ENCODE data around the gene KIF7. TPM values are rescaled to one million over a fixed set of nuclear protein-coding genes. Genes with fewer than 3 reads are reported as not detected.

The KIF7 gene
- total RNA-seq, 1 donor from 2014 or later: 4.3 TPM

DNA sequence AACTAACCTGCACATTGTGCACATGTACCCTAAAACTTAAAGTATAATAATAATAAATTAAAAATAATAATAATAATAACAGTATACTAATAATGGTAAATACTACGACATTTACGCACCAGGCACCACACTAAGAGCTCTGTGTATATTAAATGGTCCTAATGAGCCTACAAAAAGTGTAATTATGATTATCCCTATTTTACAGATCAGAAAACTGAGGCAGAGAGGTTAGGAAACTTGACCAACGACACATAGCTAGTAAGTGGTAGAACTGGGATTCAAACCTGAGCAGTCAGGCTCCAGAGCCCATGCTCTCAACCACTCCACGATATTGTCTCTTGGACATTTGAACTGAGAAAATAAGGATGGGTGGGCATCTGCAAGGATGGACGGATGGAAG lies 15.0 kb downstream of the KIF7 start:
- H3K36me3 ChIP-seq: no peaks in the 10 kb centered on the region
- H3F3A ChIP-seq (ENCODE audit: low read depth): no peaks in the 10 kb centered on the region
- no peak overlapping the region for H3K4me3 ChIP-seq
- no peak overlapping the region for H3K4me3 Mint-ChIP-seq
- H2AFZ ChIP-seq (replicated peaks): no peak overlapping the region
- H3K27me3 Mint-ChIP-seq (ENCODE audit: insufficient read depth, low read depth): peaks cover 2% of the 10 kb centered on the region
- H3K4me1 ChIP-seq: no peaks in the 10 kb centered on the region
- no peaks in the 10 kb centered on the region for H3K27me3 ChIP-seq
- H3K79me2 ChIP-seq (ENCODE audit: low read depth): no peaks in the 10 kb centered on the region
- peaks cover 22% of the 10 kb centered on the region for H3K36me3 Mint-ChIP-seq
- H3K27ac Mint-ChIP-seq: no peak overlapping the region
- no peak for DNase-seq (ENCODE audit: low spot score)
- TF ChIP-seq EZH2 (IDR thresholded peaks at IDR 0.05) (no peak), EZH2phosphoT487 (IDR thresholded peaks at IDR 0.05) (no peak)
- TF ChIP-seq, protein P1, sequence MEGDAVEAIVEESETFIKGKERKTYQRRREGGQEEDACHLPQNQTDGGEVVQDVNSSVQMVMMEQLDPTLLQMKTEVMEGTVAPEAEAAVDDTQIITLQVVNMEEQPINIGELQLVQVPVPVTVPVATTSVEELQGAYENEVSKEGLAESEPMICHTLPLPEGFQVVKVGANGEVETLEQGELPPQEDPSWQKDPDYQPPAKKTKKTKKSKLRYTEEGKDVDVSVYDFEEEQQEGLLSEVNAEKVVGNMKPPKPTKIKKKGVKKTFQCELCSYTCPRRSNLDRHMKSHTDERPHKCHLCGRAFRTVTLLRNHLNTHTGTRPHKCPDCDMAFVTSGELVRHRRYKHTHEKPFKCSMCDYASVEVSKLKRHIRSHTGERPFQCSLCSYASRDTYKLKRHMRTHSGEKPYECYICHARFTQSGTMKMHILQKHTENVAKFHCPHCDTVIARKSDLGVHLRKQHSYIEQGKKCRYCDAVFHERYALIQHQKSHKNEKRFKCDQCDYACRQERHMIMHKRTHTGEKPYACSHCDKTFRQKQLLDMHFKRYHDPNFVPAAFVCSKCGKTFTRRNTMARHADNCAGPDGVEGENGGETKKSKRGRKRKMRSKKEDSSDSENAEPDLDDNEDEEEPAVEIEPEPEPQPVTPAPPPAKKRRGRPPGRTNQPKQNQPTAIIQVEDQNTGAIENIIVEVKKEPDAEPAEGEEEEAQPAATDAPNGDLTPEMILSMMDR (IDR thresholded peaks at IDR 0.05): no peak
- H4K20me1 ChIP-seq (ENCODE audit: low read depth): no peaks in the 10 kb centered on the region
- no peak overlapping the region for H3K27ac ChIP-seq
- no peak overlapping the region for H3K9ac ChIP-seq
- H3K4me1 Mint-ChIP-seq: no peaks in the 10 kb centered on the region
- H3K9me3 ChIP-seq (ENCODE audit: low read depth): no peaks in the 10 kb centered on the region
- H3K4me2 ChIP-seq: no peak overlapping the region
- peaks cover 4% of the 10 kb centered on the region for H3K9me3 Mint-ChIP-seq

DNA sequence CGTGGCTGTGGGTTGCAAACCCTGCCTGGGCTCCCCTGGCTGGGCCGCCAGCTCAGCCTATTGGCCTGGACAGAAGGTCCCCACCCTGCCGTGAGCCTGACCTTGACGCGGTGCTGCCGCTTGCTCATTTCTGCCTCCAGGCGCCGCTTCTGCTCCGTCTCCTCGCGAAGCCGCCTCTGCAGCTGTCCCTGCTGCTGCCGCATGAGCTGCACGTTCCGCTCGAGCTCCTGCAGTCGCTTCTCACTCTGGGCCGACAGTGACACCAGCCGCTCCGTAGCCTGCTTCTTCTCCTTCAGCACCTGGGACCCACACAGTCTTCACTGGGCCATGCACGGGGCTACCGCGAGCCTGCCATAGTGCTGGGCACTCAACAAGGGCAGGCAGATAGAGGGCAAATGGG lies 21.7 kb downstream of the KIF7 start:
- peaks cover 52% of the 10 kb centered on the region for H3K36me3 Mint-ChIP-seq
- H3K36me3 ChIP-seq: peaks cover 10% of the 10 kb centered on the region
- no peaks in the 10 kb centered on the region for H3F3A ChIP-seq (ENCODE audit: low read depth)
- H3K4me3 ChIP-seq: no peak overlapping the region
- H3K4me2 ChIP-seq: no peak overlapping the region
- no peak overlapping the region for H3K9ac ChIP-seq
- H4K20me1 ChIP-seq (ENCODE audit: low read depth): no peaks in the 10 kb centered on the region
- no peak overlapping the region for H3K27ac ChIP-seq
- peaks cover 15% of the 10 kb centered on the region for H3K27me3 Mint-ChIP-seq (ENCODE audit: insufficient read depth, low read depth)
- H3K9me3 ChIP-seq (ENCODE audit: low read depth): no peaks in the 10 kb centered on the region
- H3K4me1 ChIP-seq: no peaks in the 10 kb centered on the region
- TF ChIP-seq, protein P1 (IDR thresholded peaks at IDR 0.05): no peak
- TF ChIP-seq EZH2phosphoT487 (IDR thresholded peaks at IDR 0.05) (no peak), EZH2 (IDR thresholded peaks at IDR 0.05) (no peak)
- no peak overlapping the region for H2AFZ ChIP-seq (replicated peaks)
- no peak overlapping the region for H3K4me3 Mint-ChIP-seq
- peaks cover 4% of the 10 kb centered on the region for H3K4me1 Mint-ChIP-seq
- peaks cover 22% of the 10 kb centered on the region for H3K9me3 Mint-ChIP-seq
- no peak overlapping the region for H3K27ac Mint-ChIP-seq
- no peaks in the 10 kb centered on the region for H3K27me3 ChIP-seq
- DNase-seq (ENCODE audit: low spot score): no peak
- H3K79me2 ChIP-seq (ENCODE audit: low read depth): no peaks in the 10 kb centered on the region

DNA sequence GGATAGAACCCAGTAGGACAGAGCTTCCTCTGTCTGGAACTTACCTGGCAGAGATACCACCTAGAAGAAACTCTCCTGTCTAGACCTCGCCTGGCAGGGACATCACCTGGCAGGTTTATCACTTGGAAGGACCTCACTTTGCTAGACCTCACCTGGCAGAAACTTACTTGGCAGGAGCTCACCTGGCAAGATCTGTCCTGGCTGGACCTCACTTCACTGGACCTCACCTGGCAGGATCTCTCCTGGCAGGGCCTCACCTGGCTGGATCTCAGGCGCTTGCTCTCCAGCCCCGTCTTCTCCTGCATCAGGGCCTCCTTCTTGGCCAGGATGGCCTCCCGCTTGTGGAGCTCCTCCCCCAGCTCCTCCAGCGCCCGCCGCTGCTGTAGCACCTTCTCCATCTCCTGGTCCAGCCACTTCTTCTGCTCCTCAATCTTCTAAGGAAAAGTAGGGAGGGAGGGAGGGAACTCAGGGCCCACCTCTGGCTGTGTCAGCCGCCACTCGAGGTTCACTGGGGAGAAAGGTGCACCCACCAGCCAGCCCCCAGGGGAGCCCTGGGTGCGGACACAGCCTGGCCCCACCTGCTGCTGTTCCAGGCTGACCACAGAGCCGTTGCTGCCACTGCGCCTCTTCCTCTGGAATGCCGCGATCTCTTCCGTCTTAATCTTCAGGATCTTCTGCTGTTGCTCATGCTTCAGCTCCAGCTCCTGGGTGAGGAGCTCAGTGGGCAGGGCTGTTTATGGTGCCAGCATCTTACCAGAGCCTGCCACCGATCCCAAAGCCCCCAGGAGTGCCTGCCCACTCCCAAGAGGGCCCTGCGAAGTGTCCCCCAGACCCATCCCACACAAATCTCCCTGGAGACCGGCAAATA lies 22.5 kb downstream of the KIF7 start:
- H3K79me2 ChIP-seq (ENCODE audit: low read depth): no peaks in the 10 kb centered on the region
- TF ChIP-seq, protein P1 (IDR thresholded peaks at IDR 0.05): no peak
- no peak for TF ChIP-seq EZH2 (IDR thresholded peaks at IDR 0.05)
- no peak for TF ChIP-seq EZH2phosphoT487 (IDR thresholded peaks at IDR 0.05)
- H3K27me3 ChIP-seq: no peaks in the 10 kb centered on the region
- H2AFZ ChIP-seq (replicated peaks): no peak overlapping the region
- no peak overlapping the region for H3K27ac ChIP-seq
- Mint-ChIP-seq H3K27me3 (ENCODE audit: insufficient read depth, low read depth) (peaks cover 15% of the 10 kb centered on the region), H3K4me3 (no peak overlapping the region), H3K36me3 (peaks cover 55% of the 10 kb centered on the region), H3K4me1 (peaks cover 4% of the 10 kb centered on the region), H3K9me3 (peaks cover 22% of the 10 kb centered on the region), H3K27ac (no peak overlapping the region)
- no peaks in the 10 kb centered on the region for H4K20me1 ChIP-seq (ENCODE audit: low read depth)
- H3K4me3 ChIP-seq: no peak overlapping the region
- H3K36me3 ChIP-seq: peaks cover 10% of the 10 kb centered on the region
- H3F3A ChIP-seq (ENCODE audit: low read depth): no peaks in the 10 kb centered on the region
- H3K9me3 ChIP-seq (ENCODE audit: low read depth): no peaks in the 10 kb centered on the region
- no peaks in the 10 kb centered on the region for H3K4me1 ChIP-seq
- no peak overlapping the region for H3K9ac ChIP-seq
- H3K4me2 ChIP-seq: no peak overlapping the region
- no peak for DNase-seq (ENCODE audit: low spot score)
